Forelimb muscle (tissue), 1 donor: Measurements from ENCODE around the gene OR52A5. TPM values are rescaled to one million over a fixed set of nuclear protein-coding genes. Genes with fewer than 3 reads are reported as not detected.

Experiments
- DNase-seq: peaks from one replicate; pipeline ENCODE4 v3.0.0-alpha.2; 2013; ENCODE audit warnings: low read depth
- polyA plus RNA-seq: library from polyadenylated mRNA; unstranded; fragments of 120-200 nt; gene quantifications from one replicate; pipeline ENCODE4 v1.2.1, GENCODE V29; 2013; ENCODE audit not compliant: insufficient read length

The OR52A5 gene
- polyA plus RNA-seq, 1 donor = not detected

DNA sequence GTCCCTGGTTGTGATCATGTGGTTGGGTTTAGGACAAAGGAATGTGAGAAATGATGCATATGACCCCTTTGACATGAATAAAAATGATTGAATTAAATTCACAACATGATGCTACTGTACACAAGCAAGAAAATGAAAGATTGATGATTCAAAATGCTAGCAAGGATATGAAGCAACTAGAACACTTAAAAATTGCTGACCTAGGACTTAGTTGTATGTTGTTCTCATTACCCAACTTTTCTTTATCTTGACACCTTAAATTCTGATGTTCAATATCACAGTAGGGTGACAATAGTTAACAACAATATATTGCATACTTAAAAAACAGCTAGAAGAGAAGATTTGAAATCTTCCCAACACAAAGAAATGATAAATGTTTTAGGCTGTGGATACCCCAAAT lies 20.6 kb downstream of the OR52A5 start:
- no peak for DNase-seq

DNA sequence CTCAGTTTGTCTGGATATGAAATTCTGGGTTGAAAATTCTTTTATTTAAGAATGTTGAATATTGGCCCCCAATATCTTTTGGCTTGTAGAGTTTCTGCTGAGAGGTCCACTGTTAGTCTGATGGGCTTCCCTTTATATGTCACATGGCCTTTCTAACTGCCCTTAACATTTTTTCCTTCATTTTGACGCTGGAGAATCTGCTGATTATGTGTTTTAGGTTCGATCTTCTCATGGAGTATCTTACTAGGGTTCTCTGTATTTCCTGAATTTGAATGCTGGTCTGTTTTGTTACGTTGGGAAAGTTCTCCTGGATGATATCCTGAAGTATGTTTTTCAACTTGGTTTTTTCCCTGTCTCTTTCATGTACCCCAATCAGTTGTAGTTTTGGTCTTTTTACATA lies 22.8 kb downstream of the OR52A5 start:
- no peak for DNase-seq

DNA sequence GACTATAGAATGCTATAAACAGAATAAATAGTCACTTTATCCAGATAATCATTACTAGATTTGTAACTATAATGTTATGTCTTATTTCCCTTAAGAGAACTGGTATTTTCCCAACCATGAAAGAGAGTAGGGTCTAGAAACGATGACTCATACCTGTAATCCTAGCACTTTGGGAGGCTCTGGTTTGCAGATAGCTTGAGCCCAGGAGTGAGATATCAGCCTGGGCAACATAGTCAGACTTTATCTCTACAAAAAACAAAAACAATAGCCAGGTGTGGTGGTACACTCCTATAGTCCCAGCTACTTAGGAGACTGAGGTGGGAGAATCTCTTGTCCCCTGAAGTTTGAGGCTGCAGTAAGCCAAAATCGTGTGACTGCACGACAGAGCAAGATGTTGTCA lies 30.9 kb downstream of the OR52A5 start:
- DNase-seq = no peak

DNA sequence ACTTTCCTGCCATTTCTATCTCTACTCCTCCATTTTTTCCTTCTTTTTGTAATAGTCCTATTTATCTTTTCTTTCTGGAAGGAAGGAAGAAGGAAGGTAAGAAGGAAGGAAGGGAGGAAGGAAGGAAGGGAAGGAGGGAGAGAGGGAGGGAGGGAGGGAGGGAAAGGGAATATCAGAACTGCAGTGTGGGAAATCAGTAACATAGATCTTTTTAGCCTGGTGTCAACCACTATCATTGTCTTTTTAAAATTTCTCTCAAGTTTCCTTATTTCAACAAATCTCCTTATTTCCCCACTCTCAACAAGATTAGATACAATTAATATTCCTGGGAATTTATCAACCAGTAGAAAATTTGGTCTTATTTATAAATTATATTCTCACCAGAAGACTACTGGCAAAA lies 35.1 kb downstream of the OR52A5 start:
- DNase-seq = no peak

DNA sequence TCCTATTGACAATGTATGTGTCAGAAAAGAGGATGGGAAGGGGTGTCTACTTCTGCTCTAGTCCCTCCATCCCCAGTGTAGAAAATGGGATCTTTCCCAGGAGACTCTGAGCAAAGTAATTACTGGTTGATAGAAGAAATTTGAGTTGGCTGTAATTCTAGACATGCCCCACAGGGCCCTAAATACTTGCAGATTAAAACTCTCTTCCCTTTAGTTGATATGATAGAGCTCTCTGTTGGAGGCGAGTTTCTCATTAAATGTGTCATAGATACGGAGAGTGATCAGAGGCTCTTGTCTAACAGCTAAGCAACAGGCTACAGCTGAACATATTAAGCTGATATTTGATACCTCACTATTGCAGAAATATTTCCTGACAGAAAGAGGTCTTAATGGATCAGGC lies 35.9 kb downstream of the OR52A5 start:
- no peak for DNase-seq

DNA sequence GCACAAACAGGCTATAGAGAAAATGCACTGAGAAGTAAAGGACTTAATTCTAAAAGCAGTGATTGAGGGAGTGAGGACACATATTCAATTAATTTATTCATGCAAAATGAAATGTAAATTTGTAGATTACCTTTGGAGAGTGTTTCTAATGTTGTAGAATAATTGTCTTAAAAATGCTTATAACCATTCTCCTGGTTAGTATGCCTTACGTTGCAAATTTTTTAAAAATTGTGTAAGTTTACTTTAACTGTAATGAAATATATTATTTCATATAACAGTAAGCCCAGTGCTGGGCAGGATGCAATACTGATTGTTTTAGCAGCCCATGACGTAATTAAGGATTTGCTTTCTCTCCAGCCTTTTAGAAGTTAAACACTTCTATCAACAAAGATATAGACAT lies 42.1 kb downstream of the OR52A5 start:
- DNase-seq = no peak

DNA sequence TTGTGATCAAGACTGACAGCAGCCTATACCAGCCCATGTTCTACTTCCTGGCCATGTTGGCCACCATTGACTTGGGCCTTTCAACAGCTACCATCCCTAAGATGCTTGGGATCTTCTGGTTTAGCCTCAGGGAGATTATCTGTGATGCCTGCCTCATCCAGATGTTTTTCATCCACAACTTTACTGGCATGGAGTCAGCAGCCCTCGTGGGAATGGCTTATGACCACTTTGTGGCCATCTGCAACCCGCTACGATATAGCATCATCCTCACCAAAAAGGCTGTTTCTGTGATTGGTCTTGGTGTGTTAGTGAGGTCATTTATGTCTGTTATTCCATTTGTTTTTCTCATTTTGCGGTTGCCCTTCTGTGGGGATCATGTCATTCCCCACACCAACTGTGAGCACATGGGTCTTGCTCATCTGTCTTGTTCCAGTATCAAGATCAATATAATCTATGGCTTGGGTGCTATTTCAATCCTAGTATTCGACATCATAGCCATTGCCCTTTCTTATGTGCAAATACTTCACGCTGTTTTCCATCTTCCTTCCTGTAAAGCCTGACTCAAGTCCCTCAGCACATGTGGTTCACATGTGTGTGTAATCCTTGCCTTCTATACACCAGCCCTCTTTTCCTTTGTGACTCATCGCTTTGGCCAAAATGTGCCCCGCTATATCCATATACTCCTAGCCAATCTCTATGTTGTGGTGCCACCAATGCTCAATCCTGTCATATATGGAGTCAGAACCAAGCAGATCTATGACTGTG lies 45.2 kb downstream of the OR52A5 start:
- DNase-seq = no peak

DNA sequence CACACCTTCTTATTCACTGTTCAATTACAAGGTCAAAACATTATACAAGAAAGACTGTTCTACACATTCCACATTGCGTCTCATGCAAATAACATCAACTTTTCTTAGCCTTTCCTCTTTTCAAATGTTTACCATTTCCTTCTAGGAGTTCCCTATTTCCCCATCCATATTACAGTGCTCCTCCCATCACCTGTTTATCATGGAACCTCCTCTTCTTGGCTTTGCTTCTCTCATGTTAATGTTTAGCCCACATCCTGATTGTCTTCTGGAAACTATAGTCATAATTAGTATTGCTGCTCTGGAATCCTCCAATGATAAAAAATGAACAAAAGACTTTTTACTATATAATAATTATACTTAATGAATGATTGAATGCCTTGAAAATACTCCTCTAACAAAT lies 47.5 kb downstream of the OR52A5 start:
- DNase-seq = no peak

DNA sequence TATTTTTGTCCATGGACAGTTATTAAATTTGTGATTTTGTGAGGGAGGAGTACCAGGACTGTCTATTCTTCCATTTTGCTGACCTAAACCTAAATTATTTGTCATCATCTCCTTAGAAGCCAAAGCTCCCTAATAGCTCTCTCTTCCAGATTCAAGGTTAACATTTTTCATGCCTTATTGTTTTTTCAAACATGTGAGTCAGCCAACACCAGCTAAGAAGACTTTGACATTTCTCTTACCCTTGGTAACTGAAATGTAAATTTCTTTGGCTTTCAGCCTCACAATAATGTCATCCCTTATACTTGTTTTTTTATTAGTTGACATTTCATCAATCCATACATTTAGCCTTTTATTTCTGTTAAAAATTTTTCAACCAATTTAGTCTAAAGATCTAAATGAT lies 49.6 kb downstream of the OR52A5 start:
- no peak for DNase-seq

DNA sequence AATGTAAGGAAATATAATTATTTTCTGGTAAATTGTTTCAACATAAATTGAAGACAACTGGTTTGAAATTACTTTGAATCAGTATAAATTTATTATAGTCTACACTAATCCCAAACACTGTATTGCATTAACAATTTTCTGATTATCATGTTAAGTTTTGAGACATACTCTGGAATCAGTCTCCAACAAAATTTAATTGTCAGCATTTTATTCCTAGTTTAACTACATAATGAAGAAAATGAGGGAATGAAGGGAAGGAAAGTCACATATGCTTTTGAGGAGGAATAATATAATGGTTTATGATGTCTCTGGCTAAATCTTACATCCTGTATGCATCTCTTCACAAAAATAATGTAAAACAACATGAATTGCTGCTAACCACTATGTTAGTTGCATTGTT lies 54.6 kb downstream of the OR52A5 start:
- no peak for DNase-seq

DNA sequence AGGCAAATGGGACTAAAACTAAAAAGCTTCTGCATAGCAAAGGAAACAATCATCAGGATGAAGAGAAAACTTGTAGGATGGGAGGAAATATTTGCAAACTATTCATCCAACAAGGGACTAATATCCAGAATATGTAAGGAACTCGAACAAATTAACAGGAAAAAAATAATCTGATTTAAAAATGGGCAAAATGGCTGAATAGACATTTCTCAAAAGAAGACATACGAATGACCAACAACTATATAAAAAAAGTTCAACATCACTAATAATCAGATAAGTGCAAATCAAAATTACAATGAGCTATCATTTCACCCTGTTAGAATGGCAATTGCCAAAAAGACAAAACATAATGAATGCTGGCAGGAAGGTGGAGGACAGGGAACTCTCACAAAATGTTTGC lies 56.8 kb downstream of the OR52A5 start:
- DNase-seq = no peak

Other genes with a start within 250 kb of the OR52A5 start
- not detected for gene OR51A7, start 234.6 kb downstream of the OR52A5 start, polyA plus RNA-seq
- not detected for gene OR51G2, start 219.0 kb downstream of the OR52A5 start, polyA plus RNA-seq
- gene OR51G1, start 214.0 kb downstream of the OR52A5 start, polyA plus RNA-seq = not detected
- gene OR51A4, start 190.8 kb downstream of the OR52A5 start, polyA plus RNA-seq = not detected
- gene OR51A2, start 182.6 kb downstream of the OR52A5 start, polyA plus RNA-seq = not detected
- 0.06 TPM for gene OR51L1, start 143.5 kb downstream of the OR52A5 start, polyA plus RNA-seq
- not detected for gene OR52J3, start 91.8 kb downstream of the OR52A5 start, polyA plus RNA-seq
- not detected for gene OR52E2, start 78.7 kb downstream of the OR52A5 start, polyA plus RNA-seq
- not detected for gene OR52E1, start 68.8 kb downstream of the OR52A5 start, polyA plus RNA-seq
- gene OR52A1, start 16.4 kb upstream of the OR52A5 start, polyA plus RNA-seq = 0.03 TPM
- not detected for gene OR51V1, start 62.3 kb upstream of the OR52A5 start, polyA plus RNA-seq
- gene HBB, start 88.7 kb upstream of the OR52A5 start, polyA plus RNA-seq = 273 TPM
- not detected for gene HBD, start 96.1 kb upstream of the OR52A5 start, polyA plus RNA-seq
- 9.4 TPM for gene HBG1, start 111.5 kb upstream of the OR52A5 start, polyA plus RNA-seq
- gene HBG2, start 116.4 kb upstream of the OR52A5 start, polyA plus RNA-seq = 4,005 TPM
- 5.5 TPM for gene HBE1, start 131.6 kb upstream of the OR52A5 start, polyA plus RNA-seq
- not detected for gene OR51B4, start 163.6 kb upstream of the OR52A5 start, polyA plus RNA-seq
- gene OR51B2, start 185.9 kb upstream of the OR52A5 start, polyA plus RNA-seq = not detected
- 0.15 TPM for gene OR51B5, start 205.2 kb upstream of the OR52A5 start, polyA plus RNA-seq
- gene OR51B6, start 213.2 kb upstream of the OR52A5 start, polyA plus RNA-seq = not detected
- gene OR51M1, start 245.5 kb upstream of the OR52A5 start, polyA plus RNA-seq = not detected